22Rv1 (cell line): ENCODE results near the gene LETMD1.
A peak's percentile ranks its signal among the peaks of the same experiment; 100 is the strongest.

Source experiments
- H3K27ac ChIP-seq: fragments of 450-650 bp; 2 replicates; pipeline ENCODE4 v1.5.1; 2017
- CTCF ChIP-seq: fragments of 450-650 bp; IDR thresholded peaks from 2 replicates; pipeline ENCODE4 v1.5.1; 2017; ENCODE audit warnings: mild to moderate bottlenecking
- ZFX ChIP-seq: fragments of 450-650 bp; IDR thresholded peaks from 2 replicates; pipeline ENCODE4 v1.6.1; 2017; ENCODE audit warnings: antibody characterized with exemption, borderline replicate concordance

Gene LETMD1

GRCh38 chr12:51019927-51020326 lies 28.2 kb upstream of the LETMD1 start:
- no peak for TF ChIP-seq CTCF
- H3K27ac ChIP-seq: no peak overlapping the region

DNA sequence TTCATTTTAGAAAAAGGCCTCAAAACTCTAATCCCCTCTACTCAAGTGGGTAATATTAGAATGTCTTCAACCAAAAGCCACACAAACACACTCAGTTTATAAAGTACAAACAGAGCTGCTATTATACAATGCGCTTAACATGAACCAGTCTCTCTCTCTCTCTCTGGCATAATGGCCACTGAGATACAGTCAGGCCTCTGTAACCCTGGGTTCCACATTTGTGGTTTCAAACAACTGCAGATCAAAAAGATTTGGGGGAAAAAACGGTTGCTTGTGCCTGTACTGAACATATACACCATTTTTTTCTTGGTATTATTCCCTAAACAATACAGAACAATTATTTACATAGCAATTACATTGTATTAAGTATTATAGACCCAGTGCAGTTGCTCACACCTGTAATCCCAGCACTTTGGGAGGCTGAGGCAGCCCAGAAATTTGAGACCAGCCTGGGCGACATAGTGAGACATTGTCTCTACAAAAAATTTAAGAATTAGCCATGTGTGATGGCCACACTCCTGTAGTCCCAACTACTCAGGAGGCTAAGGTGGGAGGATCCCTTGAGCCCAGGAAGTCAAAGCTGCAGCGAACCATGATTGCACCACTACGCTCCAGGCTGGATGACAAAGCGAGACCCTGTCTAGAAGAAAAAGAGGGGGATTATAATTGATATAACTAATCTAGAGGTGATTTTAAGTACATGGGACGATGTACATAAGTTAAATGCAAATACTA lies 27.5 kb upstream of the LETMD1 start:
- H3K27ac ChIP-seq: no peak overlapping the region
- no peak for TF ChIP-seq CTCF
- no peak for TF ChIP-seq ZFX

DNA sequence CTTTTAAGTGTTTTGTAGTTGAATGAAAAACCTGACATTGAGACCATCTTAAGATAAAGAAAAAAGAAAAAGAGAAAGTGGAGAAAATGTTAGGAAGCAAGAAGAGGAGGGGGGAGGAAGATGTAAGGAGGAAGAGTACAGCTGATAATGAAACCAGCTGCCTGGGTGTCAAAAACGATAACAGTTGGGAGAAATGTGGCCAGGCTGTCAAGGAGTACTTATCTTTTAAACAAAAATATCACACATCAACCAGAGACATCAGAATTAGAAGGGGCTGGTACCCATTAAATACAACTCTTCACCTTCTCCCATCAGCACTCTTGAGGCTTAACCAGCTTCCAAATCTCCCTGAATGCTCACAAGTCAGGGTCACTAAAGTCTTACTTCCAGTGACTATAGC lies 26.4 kb upstream of the LETMD1 start:
- no peak overlapping the region for H3K27ac ChIP-seq
- TF ChIP-seq CTCF (no peak), ZFX (no peak)

DNA sequence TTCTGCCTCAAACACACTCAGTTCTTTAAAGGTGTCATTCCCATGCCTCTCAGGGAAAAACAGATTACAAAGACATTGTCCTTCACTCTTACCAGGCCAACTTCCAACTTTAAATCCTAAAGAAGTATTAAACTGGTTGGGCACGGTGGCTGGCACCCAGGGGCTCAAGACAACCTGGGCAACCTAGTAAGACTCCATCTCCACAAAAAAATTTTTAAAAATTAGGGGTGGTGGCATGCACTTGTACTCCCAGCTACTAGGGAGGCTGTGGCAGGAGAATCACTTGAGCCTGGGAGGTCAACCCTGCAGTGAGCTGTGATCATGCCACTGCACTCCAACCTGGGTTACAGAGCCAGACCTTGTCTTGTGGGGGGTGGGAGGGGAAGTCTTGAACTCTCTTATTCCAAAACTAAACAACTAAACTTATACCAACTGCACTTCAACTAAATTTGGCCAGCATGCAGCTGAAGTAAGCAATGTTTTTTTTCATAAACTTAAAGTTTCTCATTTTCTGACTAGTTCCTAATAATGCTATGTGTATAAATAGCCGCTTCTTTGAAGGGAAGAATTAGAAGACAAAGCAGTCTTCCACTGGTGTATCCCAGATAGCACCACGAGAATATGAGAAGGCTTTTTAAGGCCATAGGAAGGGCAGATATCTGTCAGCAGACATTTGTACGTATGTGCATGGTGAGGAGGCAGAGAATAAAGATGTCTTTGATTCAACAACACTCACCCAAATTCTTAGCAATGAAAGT lies 24.3 kb upstream of the LETMD1 start:
- TF ChIP-seq ZFX: no peak
- TF ChIP-seq CTCF: no peak
- peak overlapping the region; percentile 97 for H3K27ac ChIP-seq

- TF ChIP-seq ZFX (no peak), CTCF (no peak)
- peak overlapping the region; percentile 97 for H3K27ac ChIP-seq
Measured at GRCh38 chr12:51025338-51025835, 22.7 kb upstream of the LETMD1 start.

GRCh38 chr12:51025836-51026638 lies 22.1 kb upstream of the LETMD1 start, which contains the start of gene SLC11A2:
TSS of gene SLC11A2 (minus strand) at chr12:51026384. CDS start at chr12:51010728, 15,656 bp downstream.
- no peak for TF ChIP-seq ZFX
- no peak for TF ChIP-seq CTCF
- H3K27ac ChIP-seq: peak within 1 kb of the TSS; percentile 97
